GM18873 (cell line): ENCODE measurements around the gene SMOC2.
"Not testable (repeated sequence)": the region's sequence is repeated elsewhere in the genome, so short reads cannot be mapped to it uniquely, and the experiment has no call there.

Experiments
- ATAC-seq: cut with Tn5 transposase; IDR thresholded peaks from one replicate; pipeline ENCODE4 v1.9.1; 2021; ENCODE audit warnings: mild to moderate bottlenecking, moderate library complexity, moderate number of reproducible peaks; ENCODE audit not compliant: unreplicated experiment, low FRiP score

SMOC2 gene

GRCh38 chr6:168535711-168536110 lies 94.7 kb downstream of the SMOC2 start:
- ATAC-seq = no peak

GRCh38 chr6:168536196-168536595 lies 95.2 kb downstream of the SMOC2 start:
- no peak for ATAC-seq

- ATAC-seq = no peak
Measured at GRCh38 chr6:168536665-168537539, 95.9 kb downstream of the SMOC2 start.

GRCh38 chr6:168537540-168537884 lies 96.5 kb downstream of the SMOC2 start:
- no peak for ATAC-seq

- not testable (repeated sequence) for ATAC-seq
Measured at GRCh38 chr6:168538188-168538891, 97.4 kb downstream of the SMOC2 start.

GRCh38 chr6:168538892-168539811 lies 98.2 kb downstream of the SMOC2 start:
- no peak for ATAC-seq

GRCh38 chr6:168540713-168541291 lies 99.8 kb downstream of the SMOC2 start:
- ATAC-seq = no peak

- ATAC-seq = no peak
Measured at GRCh38 chr6:168541307-168541706, 100.3 kb downstream of the SMOC2 start.

- no peak for ATAC-seq
Measured at GRCh38 chr6:168542301-168542700, 101.3 kb downstream of the SMOC2 start.

GRCh38 chr6:168545428-168545827 lies 104.4 kb downstream of the SMOC2 start:
- no peak for ATAC-seq

- ATAC-seq = no peak
Measured at GRCh38 chr6:168546151-168546550, 105.2 kb downstream of the SMOC2 start.

- no peak for ATAC-seq
Measured at GRCh38 chr6:168546730-168547129, 105.7 kb downstream of the SMOC2 start.

GRCh38 chr6:168550326-168550725 lies 109.3 kb downstream of the SMOC2 start:
- ATAC-seq = no peak

- ATAC-seq = no peak
Measured at GRCh38 chr6:168554472-168554871, 113.5 kb downstream of the SMOC2 start.

GRCh38 chr6:168554898-168555617 lies 114.1 kb downstream of the SMOC2 start:
- no peak for ATAC-seq

GRCh38 chr6:168555618-168556273 lies 114.8 kb downstream of the SMOC2 start:
- ATAC-seq = no peak

GRCh38 chr6:168557512-168557911 lies 116.5 kb downstream of the SMOC2 start:
- ATAC-seq = no peak

GRCh38 chr6:168558686-168559085 lies 117.7 kb downstream of the SMOC2 start:
- no peak for ATAC-seq

- ATAC-seq = no peak
Measured at GRCh38 chr6:168559574-168560098, 118.7 kb downstream of the SMOC2 start.
